Adrenal gland (tissue), 5 donors: Measurements from ENCODE around the gene GLRX.

Source experiments
- CTCF ChIP-seq, 6 experiments: fragments of 450-650 bp in 4 of 6; fragments of 200-600 bp in 2 of 6; sonication (generic) in 1 of 6; IDR thresholded peaks; 1 replicate in 5 of 6; 2 replicates in 1 of 6; pipeline versions ENCODE4 v1.5.1 to v1.8.0; 2016 to 2021; ENCODE audit warnings: antibody characterized with exemption in 6 of 6, mild to moderate bottlenecking in 2 of 6, moderate library complexity in 1 of 6
- POLR2A ChIP-seq, 2 donors: fragments of 450-650 bp; IDR thresholded peaks; one replicate each; pipeline ENCODE4 v1.6.1; 2017; ENCODE audit warnings: antibody characterized with exemption in 2 of 2, mild to moderate bottlenecking in 2 of 2, moderate library complexity in 1 of 2
- donor health status: DM: no; HTN: no; CAD: no.

- no peak for TF ChIP-seq CTCF (IDR thresholded peaks at IDR 0.05)
- no peak for TF ChIP-seq POLR2A (IDR thresholded peaks at IDR 0.05)
These were observed 23.2 kb downstream of the GLRX start for GRCh38 chr5:95799191-95799835.
